GM18511 (cell line): ENCODE results near the gene IPPK.
"Not testable (repeated sequence)": the region's sequence is repeated elsewhere in the genome, so short reads cannot be mapped to it uniquely, and the experiment has no call there.

Experiments used
- ATAC-seq: cut with Tn5 transposase; IDR thresholded peaks from one replicate; pipeline ENCODE4 v1.9.1; 2021; ENCODE audit warnings: mild to moderate bottlenecking, moderate library complexity; ENCODE audit not compliant: unreplicated experiment

IPPK gene

DNA sequence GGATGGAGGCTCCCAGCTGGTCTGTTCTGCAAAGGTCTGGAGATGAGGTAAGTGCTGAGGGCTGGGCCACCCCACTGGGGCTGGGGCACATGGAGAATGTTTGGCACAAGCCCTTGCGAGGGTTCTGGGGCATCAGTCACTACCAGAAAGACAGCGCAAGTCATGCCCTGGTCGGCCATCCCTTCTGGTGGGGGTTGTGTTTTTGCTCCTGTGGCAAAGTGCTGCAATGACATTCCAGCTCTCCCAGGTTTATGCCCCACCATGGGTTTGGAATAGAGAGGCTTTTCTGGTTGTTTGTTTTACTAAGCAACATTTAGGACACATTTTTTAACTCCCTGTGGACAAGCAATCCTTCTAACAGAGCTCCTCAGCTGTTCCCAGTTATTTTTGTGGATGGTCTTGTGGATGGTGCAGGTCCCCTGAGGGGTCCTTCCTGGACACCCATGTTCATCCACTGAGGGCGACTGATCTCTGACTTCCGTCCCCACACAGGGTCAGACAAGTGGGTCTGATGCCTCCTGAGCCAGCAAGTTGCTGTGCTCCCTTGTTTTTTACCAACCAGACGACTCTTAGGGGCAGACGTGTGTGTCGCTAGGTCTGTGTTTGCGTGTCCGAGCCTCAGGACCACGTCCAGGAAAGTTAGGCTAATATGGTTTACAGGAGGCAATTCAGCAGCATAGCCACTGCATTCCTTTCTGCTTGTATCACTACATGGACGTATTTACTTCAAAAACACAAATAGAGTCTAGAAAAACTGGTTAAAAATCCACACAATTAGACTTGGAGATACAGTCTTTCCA lies 69.3 kb downstream of the IPPK start:
- ATAC-seq, result no peak

DNA sequence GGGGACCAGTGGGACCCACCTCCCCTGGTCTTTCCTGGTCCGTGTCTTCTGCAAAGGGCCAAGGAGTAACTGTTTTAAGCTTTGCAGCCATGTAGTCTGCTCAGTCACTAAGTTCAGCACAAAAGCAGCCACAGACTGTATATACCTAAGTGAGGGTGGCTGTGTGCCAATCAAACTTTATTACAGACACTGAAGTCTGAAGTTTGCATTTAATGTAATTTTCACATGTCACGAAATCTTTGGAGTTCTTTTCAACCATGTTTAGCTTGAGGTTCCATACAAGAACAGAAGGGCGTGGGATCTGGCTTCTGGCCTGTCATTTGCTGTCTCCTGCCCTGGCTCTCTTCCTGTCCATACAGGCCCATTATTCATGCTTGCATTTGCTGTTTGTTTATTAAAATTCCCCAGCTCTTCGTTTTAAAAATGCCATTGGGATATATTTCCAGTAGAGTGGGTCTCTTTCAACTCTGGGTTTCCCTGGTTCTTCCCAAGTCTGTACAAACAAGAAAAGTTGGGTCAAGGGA lies 69.9 kb downstream of the IPPK start:
- no peak for ATAC-seq

DNA sequence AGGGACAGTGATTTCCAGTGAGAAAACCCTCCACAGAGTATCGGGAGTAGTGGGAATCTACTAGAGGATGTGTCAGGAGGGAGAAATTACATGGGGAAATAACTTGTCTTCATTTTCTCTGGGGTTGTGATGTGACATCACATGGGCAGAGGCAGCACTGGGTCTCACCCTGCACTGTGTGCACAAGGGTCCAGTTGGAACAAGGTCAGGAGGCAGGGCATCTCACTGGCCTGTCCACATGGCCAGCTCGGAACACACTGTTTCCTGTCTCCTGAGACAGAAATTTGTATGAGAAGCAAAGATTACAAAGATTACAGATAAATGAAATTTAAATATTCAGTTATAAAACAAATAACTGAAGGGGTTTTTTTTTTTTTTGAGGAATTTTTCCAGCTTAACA lies 71.5 kb downstream of the IPPK start:
- no peak for ATAC-seq

DNA sequence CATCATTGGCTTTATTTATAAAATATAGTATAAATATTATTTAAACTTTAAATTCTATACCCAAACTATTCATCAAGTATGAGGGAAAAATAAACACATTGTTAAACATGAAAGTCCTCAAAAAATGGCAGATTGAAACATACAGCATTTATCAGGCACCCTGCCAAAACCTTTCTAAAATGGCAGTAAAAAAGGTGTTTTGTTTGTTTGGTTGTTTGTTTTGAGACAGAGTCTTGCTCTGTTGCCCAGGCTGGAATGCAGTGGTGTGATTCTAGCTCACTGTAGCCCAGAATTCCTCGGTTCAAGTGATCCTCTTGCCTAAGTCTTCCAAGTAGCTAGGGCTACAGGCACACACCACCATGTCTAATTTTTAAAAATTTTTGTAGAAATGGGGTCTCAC lies 74.0 kb downstream of the IPPK start:
- ATAC-seq, result no peak

DNA sequence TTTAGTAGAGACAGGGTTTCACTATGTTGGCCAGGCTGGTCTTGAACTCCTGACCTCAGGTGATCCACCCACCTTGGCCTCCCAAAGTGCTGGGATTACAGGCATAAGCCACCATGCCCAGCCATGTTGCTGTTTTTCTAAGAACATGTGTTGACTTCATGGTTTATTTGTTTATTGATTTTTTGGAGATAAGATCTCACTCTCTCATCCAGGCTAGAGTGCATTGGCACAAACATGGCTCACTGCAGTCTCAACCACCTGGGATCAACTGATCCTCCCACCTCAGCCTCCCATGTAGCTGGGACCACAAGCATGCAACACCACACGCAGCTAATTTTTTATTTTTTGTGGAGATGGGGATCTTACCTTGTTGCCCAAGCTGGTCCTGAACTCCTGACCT lies 74.9 kb downstream of the IPPK start:
- ATAC-seq, result not testable (repeated sequence)

DNA sequence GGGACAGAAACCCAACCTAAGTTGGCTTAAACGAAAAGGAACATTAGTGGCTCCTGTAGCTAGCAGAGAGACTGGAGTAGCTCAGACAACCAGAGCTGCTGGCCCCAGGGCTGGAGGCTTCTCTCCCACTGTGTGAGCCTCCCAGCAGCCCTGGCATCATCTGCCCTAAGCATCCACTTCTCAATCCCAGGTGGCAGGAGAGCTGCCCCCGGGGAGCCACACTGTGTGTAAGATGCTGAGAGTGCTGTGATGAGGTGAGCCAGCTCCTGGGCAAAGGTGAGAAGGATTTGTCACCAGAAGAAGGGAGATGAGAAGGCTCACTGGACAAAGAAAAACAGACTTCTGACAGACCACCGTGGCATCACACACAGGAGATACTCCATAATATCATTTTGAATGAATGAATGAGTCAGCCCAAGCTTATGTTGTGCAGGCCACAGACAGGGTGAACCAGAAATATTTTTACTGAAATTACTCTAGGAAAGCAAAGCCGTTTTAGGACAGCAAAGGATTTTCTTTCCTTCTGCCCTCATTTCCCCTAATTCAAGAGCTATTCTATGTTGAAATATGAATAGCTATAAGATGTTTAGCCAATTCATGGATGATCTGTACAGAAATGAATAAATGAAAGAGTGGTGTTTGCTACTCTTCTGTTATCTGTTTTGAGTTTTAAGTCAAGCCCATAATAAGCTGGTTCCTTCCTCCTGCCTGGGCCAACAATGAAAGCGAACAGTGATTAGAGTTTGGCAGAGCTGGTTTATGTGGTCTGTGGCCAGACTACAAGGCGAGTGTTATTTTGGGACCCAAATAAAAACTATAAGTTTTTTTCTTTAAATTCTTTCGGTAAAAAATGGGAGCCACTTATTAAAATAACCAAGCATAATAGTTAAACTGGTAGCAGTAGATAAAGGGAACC lies 76.7 kb downstream of the IPPK start:
- ATAC-seq, result no peak

DNA sequence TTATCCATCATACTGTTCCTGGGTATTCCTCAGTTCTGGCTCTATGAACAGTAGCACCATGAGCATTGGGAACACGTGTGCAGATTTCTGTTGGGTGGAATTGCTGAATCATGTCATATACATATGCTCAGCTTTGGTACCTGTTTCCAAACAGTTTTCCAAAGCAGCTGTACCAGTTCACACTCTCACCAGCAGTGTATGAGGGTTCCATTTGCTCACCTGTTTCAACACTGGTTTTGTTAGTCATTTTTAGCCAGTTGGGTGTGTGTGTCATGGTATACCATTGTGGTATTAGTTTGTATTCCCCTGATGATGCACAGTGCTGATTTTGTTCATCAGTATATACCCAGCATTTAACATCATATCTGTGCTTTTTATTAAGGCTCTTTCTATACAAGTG lies 77.4 kb downstream of the IPPK start:
- no peak for ATAC-seq

DNA sequence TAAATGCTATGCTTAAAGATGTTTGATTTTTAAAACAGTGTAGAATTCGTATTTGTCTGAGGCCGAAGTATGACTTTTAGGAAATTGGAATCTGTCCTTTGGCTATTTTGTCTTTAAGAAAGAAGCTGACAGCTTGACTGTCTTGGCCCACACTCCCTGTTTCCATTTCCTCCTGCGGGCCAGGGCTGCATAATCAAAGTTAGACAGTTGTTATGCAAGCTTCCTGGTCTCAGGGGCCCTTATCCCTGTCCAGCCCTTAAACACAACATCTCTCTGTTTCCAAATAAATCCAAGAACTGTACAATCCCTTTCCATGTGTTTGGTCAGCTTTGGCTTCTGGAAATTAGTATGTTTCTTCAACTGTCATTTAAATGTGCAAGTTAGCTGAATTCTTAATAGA lies 79.6 kb downstream of the IPPK start:
- no peak for ATAC-seq

DNA sequence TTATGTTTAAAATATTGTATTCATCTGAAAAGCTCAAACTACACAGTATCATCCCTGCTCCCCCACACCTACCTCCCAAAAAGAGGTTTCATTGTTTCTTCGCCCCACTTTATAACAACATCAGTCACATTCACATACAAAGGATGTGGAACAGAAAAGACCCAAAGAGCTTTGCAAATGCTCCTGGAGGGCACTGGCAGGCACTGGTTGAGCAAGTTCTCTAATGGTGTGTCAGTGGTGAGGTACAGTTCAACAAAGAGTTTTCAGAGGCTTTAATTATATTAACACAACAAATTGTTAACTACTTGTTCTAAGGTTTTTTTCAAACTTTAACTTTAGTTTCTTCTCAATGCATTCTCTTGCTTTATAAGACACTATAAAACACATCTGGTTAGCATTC lies 80.0 kb downstream of the IPPK start:
- no peak for ATAC-seq

DNA sequence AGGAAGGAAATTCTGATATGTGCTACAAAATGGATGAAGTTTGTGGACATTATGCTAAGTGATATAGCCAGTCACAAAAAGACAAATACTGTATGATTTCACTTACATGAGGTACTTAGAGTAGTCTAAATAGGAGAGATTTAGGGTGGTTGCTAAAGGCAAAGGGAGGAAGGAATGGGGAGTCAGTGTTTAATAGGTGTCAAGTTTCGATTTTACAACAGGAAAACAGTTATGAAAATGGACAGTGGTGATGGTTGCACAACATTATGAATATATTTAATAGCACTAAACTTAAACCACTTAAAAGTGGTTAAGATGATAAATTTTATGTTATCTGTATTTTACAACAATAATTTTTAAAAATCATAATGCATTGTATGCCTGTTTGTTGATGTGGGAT lies 93.8 kb downstream of the IPPK start:
- no peak for ATAC-seq

DNA sequence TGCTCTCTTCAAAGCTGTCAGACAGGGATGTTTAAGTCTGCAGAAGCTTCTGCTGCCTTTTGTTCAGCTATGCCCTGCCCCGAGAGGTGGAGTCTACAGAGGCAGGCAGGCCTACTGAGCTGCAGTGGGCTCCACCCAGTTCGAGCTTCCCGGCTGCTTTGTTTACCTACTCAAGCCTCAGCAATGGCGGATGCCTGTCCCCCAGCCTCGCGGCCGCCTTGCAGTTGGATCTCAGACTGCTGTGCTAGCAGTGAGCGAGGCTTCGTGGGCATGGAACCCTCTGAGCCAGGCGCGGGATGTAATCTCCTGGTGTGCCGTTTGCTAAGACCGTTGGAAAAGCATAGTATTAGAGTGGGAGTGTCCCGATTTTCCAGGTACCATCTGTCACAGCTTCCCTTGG lies 96.3 kb downstream of the IPPK start:
- ATAC-seq, result not testable (repeated sequence)

DNA sequence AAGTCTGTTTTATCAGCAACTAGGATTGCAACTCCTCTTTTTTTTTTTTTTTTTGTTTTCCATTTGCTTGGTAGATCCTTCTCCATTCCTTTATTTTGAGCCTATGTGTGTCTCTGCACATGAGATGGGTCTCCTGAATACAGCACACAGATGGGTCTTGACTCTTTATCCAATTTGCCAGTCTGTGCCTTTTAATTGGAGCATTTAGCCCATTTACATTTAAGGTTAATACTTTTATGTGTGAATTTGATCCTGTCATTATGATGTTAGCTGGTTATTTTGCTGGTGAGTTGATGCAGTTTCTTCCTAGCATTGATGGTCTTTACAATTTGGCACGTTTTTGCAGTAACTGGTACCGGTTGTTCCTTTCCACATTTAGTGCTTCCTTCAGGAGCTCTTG lies 98.1 kb downstream of the IPPK start:
- not testable (repeated sequence) for ATAC-seq

DNA sequence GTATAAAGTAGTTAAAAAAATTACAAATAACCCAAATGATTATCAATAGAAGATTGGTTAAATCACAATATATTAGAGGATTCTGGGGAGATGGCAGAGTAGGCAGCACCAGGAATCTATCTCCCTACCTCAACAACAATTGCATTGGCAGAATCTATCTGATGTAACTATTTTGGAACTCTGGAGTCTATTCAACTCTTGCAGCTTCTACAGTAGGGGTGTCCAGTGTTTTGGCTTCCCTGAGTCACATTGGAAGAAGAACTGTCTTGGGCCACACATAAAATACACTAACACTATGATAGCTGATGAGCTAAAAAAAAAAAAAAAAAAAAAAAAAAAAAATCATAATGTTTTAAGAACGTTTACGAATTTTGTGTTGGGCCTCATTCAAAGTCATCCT lies 104.9 kb downstream of the IPPK start:
- no peak for ATAC-seq

DNA sequence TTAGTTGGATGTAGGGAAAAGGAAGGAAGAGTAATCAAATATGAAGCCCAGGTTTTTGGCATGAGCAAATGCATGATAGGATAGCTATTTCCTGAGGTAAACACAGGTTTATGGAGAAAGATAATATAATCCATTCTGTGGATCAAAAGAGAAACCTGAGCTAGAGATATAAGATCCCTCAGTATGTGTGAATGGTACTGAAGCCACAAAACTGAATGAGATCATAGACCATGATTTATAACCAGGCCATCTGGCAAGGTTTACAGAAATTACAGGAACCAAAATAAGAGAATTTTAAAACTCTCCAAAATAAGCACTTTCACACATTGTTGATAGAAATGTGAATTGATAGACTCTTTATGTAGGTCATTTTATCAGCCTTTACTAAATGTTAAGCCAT lies 105.4 kb downstream of the IPPK start:
- ATAC-seq, result no peak
